Panc1 (cell line): ENCODE data around the gene PRR4.

Source experiments
- CTCF ChIP-seq: fragments of 450-650 bp; IDR thresholded peaks from 2 replicates; pipeline ENCODE4 v1.5.1; 2017; ENCODE audit warnings: mild to moderate bottlenecking
- POLR2AphosphoS5 ChIP-seq: IDR thresholded peaks from 2 replicates; pipeline ENCODE4 v1.6.1; 2012; ENCODE audit warnings: mild to moderate bottlenecking, low read depth, low read length, moderate library complexity
- REST ChIP-seq, 2 experiments: IDR thresholded peaks; 2 replicates each; pipeline ENCODE4 v1.6.1; 2011 to 2012; ENCODE audit warnings: low read depth in 2 of 2, control low read depth in 1 of 2, low read length in 1 of 2, mild to moderate bottlenecking in 1 of 2, moderate library complexity in 1 of 2; ENCODE audit not compliant: insufficient read depth in 1 of 2
- SIN3A ChIP-seq: IDR thresholded peaks from 2 replicates; pipeline ENCODE4 v1.6.1; 2012; ENCODE audit warnings: low read depth, mild to moderate bottlenecking, low read length, moderate library complexity, borderline replicate concordance; ENCODE audit not compliant: insufficient read depth
- TCF7L2 ChIP-seq: IDR thresholded peaks from 2 replicates; pipeline ENCODE4 v1.6.1; 2011; ENCODE audit warnings: mild to moderate bottlenecking, low read depth, low read length, inconsistent platforms

- no peak for TF ChIP-seq CTCF
- TF ChIP-seq REST (IDR thresholded peaks at IDR 0.05; ENCODE audit: insufficient read depth in 1 of 2, low read depth in 2 of 2, low read length in 1 of 2): no peak
- TF ChIP-seq POLR2AphosphoS5: no peak
- TF ChIP-seq SIN3A: no peak
- TF ChIP-seq TCF7L2: no peak
Measured at GRCh38 chr12:10801741-10802140, 47.5 kb downstream of the PRR4 start.
